WTC11 (cell line): ENCODE data around the gene GPS2. TPM values are rescaled to one million over a fixed set of nuclear protein-coding genes. Genes with fewer than 3 reads are reported as not detected.

Source experiments
- ATAC-seq: fragments of 200-7000 bp; cut with Tn5 transposase; 2 replicates; pipeline ENCODE4 v1.10.0; 2021; ENCODE audit warnings: mild to moderate bottlenecking, moderate library complexity
- CTCF ChIA-PET: fragments of 300-600 bp; sonication (Branson Sonifier 250); formaldehyde crosslinking; loops from one replicate; lab custom pipeline; 2021; ENCODE audit warnings: antibody characterized with exemption; lab: Charles Lee
- POLR2A ChIA-PET: fragments of 350-600 bp; sonication (Branson Sonifier 250); formaldehyde crosslinking; loops from one replicate; lab custom pipeline; 2021; ENCODE audit warnings: antibody characterized with exemption; lab: Charles Lee
- DNase-seq: peaks from one replicate; pipeline ENCODE4 v3.0.0; 2021; ENCODE audit warnings: low spot score
- H3K27ac Mint-ChIP-seq: 2 replicates; pipeline ENCODE4 v1.8.0; 2021; ENCODE audit warnings: mixed read lengths
- H3K27me3 Mint-ChIP-seq: 2 replicates; pipeline ENCODE4 v1.8.0; 2021; ENCODE audit warnings: low read depth, mild to moderate bottlenecking, moderate library complexity, mixed read lengths
- H3K36me3 Mint-ChIP-seq: 2 replicates; pipeline ENCODE4 v1.8.0; 2021; ENCODE audit warnings: mixed read lengths
- H3K4me1 Mint-ChIP-seq: 2 replicates; pipeline ENCODE4 v1.8.0; 2022; ENCODE audit warnings: mixed read lengths
- H3K4me3 Mint-ChIP-seq: 2 replicates; pipeline ENCODE4 v1.8.0; 2021; ENCODE audit warnings: mild to moderate bottlenecking, moderate library complexity, mixed read lengths
- H3K9me3 Mint-ChIP-seq: 2 replicates; pipeline ENCODE4 v1.8.0; 2021; ENCODE audit warnings: mixed read lengths
- ARID4B ChIP-seq: sonication (generic); formaldehyde crosslinking; IDR thresholded peaks from 2 replicates; pipeline ENCODE4 v1.8.0; 2023; ENCODE audit warnings: missing genetic modification reagents, mild to moderate bottlenecking, borderline replicate concordance
- CREM ChIP-seq: sonication (generic); formaldehyde crosslinking; IDR thresholded peaks from 2 replicates; pipeline ENCODE4 v1.8.1; 2022; ENCODE audit warnings: mild to moderate bottlenecking, missing genetic modification reagents, moderate library complexity
- ELF4 ChIP-seq: sonication (generic); formaldehyde crosslinking; IDR thresholded peaks from 2 replicates; pipeline ENCODE4 v1.8.1; 2022; ENCODE audit warnings: low read depth, mild to moderate bottlenecking, moderate library complexity, missing genetic modification reagents
- HMGXB4 ChIP-seq: sonication (generic); formaldehyde crosslinking; IDR thresholded peaks from 2 replicates; pipeline ENCODE4 v1.8.1; 2023; ENCODE audit warnings: mild to moderate bottlenecking, moderate library complexity, missing genetic modification reagents
- IRF2 ChIP-seq: sonication (generic); formaldehyde crosslinking; IDR thresholded peaks from 2 replicates; pipeline ENCODE4 v1.8.0; 2022; ENCODE audit warnings: low read depth, missing genetic modification reagents, borderline replicate concordance
- JUN ChIP-seq: sonication (generic); formaldehyde crosslinking; IDR thresholded peaks from 2 replicates; pipeline ENCODE4 v1.8.0; 2023; ENCODE audit warnings: mild to moderate bottlenecking, missing genetic modification reagents
- OVOL2 ChIP-seq: fragments of 250-450 bp; sonication (Bioruptor Pico); IDR thresholded peaks from 2 replicates; pipeline ENCODE4 v1.9.0; 2021; ENCODE audit warnings: mild to moderate bottlenecking, borderline replicate concordance
- SMAD3 ChIP-seq: sonication (generic); formaldehyde crosslinking; IDR thresholded peaks from 2 replicates; pipeline ENCODE4 v1.8.0; 2022; ENCODE audit warnings: missing genetic modification reagents, mild to moderate bottlenecking, borderline replicate concordance
- TCF7 ChIP-seq: sonication (generic); formaldehyde crosslinking; IDR thresholded peaks from 2 replicates; pipeline ENCODE4 v1.8.0; 2022; ENCODE audit warnings: mild to moderate bottlenecking, low read depth, missing genetic modification reagents, moderate library complexity
- TP53 ChIP-seq: sonication (generic); formaldehyde crosslinking; IDR thresholded peaks from 2 replicates; pipeline ENCODE4 v1.8.1; 2023; ENCODE audit warnings: mild to moderate bottlenecking, missing genetic modification reagents
- USF1 ChIP-seq: sonication (generic); formaldehyde crosslinking; IDR thresholded peaks from 2 replicates; pipeline ENCODE4 v1.8.0; 2022; ENCODE audit warnings: mild to moderate bottlenecking, missing genetic modification reagents
- ZBTB21 ChIP-seq: sonication (generic); formaldehyde crosslinking; IDR thresholded peaks from 2 replicates; pipeline ENCODE4 v1.8.1; 2023; ENCODE audit warnings: mild to moderate bottlenecking, missing genetic modification reagents, borderline replicate concordance
- ZMAT4 ChIP-seq: fragments of 250-450 bp; sonication (Bioruptor Pico); IDR thresholded peaks from 2 replicates; pipeline ENCODE4 v1.9.0; 2021; ENCODE audit warnings: mild to moderate bottlenecking
- ZNF121 ChIP-seq: sonication (generic); formaldehyde crosslinking; IDR thresholded peaks from 2 replicates; pipeline ENCODE4 v1.8.0; 2023; ENCODE audit warnings: missing genetic modification reagents
- total RNA-seq: library from RNA; stranded (reverse); gene quantifications from 3 replicates; pipeline ENCODE4 v1.2.3, GENCODE V29; 2021
- TF ChIP-seq, protein P1 (sequence below): fragments of 250-450 bp; sonication (Bioruptor Pico); IDR thresholded peaks from 2 replicates; pipeline ENCODE4 v2.1.2; 2022; ENCODE audit warnings: mild to moderate bottlenecking, moderate library complexity
- TF ChIP-seq, protein P2 (sequence below): sonication (generic); formaldehyde crosslinking; conservative IDR thresholded peaks from 2 replicates; pipeline ENCODE4 v1.8.1; 2023; ENCODE audit warnings: mild to moderate bottlenecking, low read depth, missing genetic modification reagents, moderate library complexity
- TF ChIP-seq, protein P3 (sequence below): fragments of 250-450 bp; sonication (Bioruptor Pico); IDR thresholded peaks from 2 replicates; pipeline ENCODE4 v1.8.0; 2021; ENCODE audit warnings: mild to moderate bottlenecking
- TF ChIP-seq, protein P4 (sequence below): sonication (generic); formaldehyde crosslinking; IDR thresholded peaks from 2 replicates; pipeline ENCODE4 v1.8.1; 2023; ENCODE audit warnings: mild to moderate bottlenecking, missing genetic modification reagents

Gene GPS2
- total RNA-seq, 1 experiment from 2014 or later = 55.9 TPM

DNA sequence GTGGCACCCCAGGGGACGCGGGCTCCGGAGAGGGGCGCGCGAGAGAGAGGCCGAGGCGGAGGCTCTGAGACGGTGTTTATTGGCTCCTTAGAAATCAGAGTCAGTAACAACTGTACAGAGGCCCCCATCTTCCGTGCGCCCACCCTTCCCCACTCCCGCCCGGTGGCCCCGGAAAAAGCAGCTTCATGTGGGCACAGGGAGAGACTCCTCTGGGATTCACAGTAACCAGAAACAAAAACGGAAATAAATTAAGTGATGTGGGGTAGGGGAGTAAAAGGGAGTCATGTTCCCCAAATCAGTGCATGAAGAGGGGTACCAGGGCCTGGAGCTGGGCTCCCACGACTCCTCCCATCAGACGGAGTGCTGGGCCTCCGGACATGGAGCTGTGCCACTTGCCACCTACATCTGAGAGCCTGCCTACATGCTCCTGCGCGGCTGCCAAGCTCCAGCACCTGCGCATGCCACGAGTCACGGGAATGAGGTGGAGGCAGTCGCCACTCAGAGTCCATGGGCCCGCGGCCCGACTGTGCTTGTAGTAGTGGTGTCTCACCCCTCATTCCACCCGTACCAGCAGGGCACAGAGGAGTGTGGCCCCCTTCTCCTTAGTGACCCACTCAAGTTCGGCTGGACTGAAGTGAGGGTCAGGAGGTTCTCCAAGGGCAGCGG is 543 bp upstream of the GPS2 start:
- no peak for TF ChIP-seq ELF4
- no peak for TF ChIP-seq HMGXB4 (CRISPR knock-in tag)
- TF ChIP-seq ZBTB21 (CRISPR knock-in tag) = 0 out of 2 replicates have a peak, but pooled peaks have one; percentile 6
- TF ChIP-seq, protein P1, sequence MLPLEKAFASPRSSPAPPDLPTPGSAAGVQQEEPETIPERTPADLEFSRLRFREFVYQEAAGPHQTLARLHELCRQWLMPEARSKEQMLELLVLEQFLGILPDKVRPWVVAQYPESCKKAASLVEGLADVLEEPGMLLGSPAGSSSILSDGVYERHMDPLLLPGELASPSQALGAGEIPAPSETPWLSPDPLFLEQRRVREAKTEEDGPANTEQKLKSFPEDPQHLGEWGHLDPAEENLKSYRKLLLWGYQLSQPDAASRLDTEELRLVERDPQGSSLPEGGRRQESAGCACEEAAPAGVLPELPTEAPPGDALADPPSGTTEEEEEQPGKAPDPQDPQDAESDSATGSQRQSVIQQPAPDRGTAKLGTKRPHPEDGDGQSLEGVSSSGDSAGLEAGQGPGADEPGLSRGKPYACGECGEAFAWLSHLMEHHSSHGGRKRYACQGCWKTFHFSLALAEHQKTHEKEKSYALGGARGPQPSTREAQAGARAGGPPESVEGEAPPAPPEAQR = no peak
- TF ChIP-seq TP53 (CRISPR knock-in tag) = 0 out of 2 replicates have a peak, but pooled peaks have one; percentile 10
- TF ChIP-seq, protein P2, sequence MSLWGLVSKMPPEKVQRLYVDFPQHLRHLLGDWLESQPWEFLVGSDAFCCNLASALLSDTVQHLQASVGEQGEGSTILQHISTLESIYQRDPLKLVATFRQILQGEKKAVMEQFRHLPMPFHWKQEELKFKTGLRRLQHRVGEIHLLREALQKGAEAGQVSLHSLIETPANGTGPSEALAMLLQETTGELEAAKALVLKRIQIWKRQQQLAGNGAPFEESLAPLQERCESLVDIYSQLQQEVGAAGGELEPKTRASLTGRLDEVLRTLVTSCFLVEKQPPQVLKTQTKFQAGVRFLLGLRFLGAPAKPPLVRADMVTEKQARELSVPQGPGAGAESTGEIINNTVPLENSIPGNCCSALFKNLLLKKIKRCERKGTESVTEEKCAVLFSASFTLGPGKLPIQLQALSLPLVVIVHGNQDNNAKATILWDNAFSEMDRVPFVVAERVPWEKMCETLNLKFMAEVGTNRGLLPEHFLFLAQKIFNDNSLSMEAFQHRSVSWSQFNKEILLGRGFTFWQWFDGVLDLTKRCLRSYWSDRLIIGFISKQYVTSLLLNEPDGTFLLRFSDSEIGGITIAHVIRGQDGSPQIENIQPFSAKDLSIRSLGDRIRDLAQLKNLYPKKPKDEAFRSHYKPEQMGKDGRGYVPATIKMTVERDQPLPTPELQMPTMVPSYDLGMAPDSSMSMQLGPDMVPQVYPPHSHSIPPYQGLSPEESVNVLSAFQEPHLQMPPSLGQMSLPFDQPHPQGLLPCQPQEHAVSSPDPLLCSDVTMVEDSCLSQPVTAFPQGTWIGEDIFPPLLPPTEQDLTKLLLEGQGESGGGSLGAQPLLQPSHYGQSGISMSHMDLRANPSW = no peak
- no peak for TF ChIP-seq ZNF121
- no peak for TF ChIP-seq OVOL2 (CRISPR knock-in tag)
- TF ChIP-seq IRF2 (CRISPR knock-in tag) = no peak
- TF ChIP-seq ZMAT4 (CRISPR knock-in tag) = no peak
- TF ChIP-seq CREM (CRISPR knock-in tag) = no peak
- TF ChIP-seq TCF7 = no peak
- TF ChIP-seq, protein P3, sequence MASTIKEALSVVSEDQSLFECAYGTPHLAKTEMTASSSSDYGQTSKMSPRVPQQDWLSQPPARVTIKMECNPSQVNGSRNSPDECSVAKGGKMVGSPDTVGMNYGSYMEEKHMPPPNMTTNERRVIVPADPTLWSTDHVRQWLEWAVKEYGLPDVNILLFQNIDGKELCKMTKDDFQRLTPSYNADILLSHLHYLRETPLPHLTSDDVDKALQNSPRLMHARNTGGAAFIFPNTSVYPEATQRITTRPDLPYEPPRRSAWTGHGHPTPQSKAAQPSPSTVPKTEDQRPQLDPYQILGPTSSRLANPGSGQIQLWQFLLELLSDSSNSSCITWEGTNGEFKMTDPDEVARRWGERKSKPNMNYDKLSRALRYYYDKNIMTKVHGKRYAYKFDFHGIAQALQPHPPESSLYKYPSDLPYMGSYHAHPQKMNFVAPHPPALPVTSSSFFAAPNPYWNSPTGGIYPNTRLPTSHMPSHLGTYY = no peak
- Mint-ChIP-seq H3K36me3 (peaks cover 47% of the 10 kb centered on the region), H3K27ac (peak overlapping the region; percentile 57), H3K9me3 (no peaks in the 10 kb centered on the region), H3K4me1 (peaks cover 22% of the 10 kb centered on the region), H3K4me3 (peak overlapping the region; percentile 75), H3K27me3 (no peaks in the 10 kb centered on the region)
- ChIA-PET POLR2A (interaction anchor here (0.6 to 3.9 kb wide), 3 partner anchors 14 to 128 kb away, joined by 4 to 21 read pairs (median 5); partner anchors contain the start of genes ACAP1 and NEURL4), CTCF (interaction anchor here (0.8 to 3.3 kb wide), 5 partner anchors 14 to 245 kb away, joined by 3 to 19 read pairs (median 6); partner anchors contain the start of gene NEURL4)
- no peak for DNase-seq
- no peak; the same call in 1 of the 2 replicates for ATAC-seq

DNA sequence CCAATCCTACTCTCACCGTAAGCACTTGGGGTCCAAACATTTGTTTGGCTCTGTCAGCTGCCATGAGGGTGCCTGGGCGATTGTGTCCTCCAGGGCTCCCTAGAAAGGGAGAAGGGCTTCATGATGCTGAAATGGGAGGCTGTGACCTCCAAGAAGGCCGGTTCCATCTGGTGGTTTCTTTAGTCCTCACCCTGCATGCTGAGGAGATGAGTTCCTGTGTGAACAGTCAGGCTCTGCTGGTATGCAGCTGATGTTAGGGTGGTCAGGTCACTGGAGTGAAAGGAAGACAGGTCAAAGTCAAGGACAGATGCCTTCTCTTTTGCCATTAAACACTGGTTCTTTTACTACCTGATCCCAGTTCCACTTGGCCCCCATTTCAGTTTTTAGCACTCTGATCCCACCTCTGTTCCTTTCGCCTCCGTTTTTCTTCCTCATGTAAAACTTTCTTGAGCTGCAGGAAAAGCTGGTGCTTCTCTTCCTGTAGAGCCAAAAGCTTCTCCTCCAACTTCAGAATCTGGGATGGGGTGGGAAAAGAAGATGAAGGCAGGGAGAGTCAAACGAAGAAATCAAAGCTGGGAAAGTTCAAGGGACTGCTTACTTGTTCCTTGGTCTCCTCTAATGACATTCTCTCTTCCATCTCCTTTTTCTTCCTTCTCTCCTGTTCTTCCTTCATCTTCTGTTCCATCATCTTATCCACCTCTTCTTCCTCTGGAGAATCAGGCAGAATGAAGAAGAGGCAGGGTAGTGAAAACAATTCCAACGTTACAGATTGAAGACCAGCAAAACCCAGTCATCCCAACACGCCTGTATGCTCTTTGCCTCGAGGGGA is 1.1 kb downstream of the GPS2 start:
- H3K4me3 Mint-ChIP-seq = peak overlapping the region; percentile 73
- no peak for ATAC-seq
- POLR2A ChIA-PET = interaction anchor here (1.3 to 3.9 kb wide), 4 partner anchors 15 to 246 kb away, joined by 3 to 21 read pairs (median 4); partner anchors contain the start of genes ACADVL, ACAP1, DLG4 and NEURL4

More for the DNA sequence above, 1.1 kb downstream of the GPS2 start:
- no peak for DNase-seq
- TF ChIP-seq USF1 (CRISPR knock-in tag) = no peak
- no peak for TF ChIP-seq JUN
- TF ChIP-seq SMAD3 (CRISPR knock-in tag) = no peak
- no peak for TF ChIP-seq ARID4B (CRISPR knock-in tag)
- TF ChIP-seq, protein P4, sequence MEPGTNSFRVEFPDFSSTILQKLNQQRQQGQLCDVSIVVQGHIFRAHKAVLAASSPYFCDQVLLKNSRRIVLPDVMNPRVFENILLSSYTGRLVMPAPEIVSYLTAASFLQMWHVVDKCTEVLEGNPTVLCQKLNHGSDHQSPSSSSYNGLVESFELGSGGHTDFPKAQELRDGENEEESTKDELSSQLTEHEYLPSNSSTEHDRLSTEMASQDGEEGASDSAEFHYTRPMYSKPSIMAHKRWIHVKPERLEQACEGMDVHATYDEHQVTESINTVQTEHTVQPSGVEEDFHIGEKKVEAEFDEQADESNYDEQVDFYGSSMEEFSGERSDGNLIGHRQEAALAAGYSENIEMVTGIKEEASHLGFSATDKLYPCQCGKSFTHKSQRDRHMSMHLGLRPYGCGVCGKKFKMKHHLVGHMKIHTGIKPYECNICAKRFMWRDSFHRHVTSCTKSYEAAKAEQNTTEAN (CRISPR knock-in tag) = no peak
- TF ChIP-seq, all 79 proteins: peak for 0
- CTCF ChIA-PET = interaction anchor here (0.8 to 3.3 kb wide), 15 partner anchors 15 to 275 kb away, joined by 3 to 19 read pairs (median 5); partner anchors contain the start of genes GABARAP, NEURL4, SLC2A4 and TMEM256
- no peaks in the 10 kb centered on the region for H3K9me3 Mint-ChIP-seq
- H3K27ac Mint-ChIP-seq = peak overlapping the region; percentile 95
- peaks cover 58% of the 10 kb centered on the region for H3K36me3 Mint-ChIP-seq
- H3K4me1 Mint-ChIP-seq = peaks cover 38% of the 10 kb centered on the region
- no peaks in the 10 kb centered on the region for H3K27me3 Mint-ChIP-seq
